GM12878 (cell line): ENCODE data around the gene DNAH3. TPM values are rescaled to one million over a fixed set of nuclear protein-coding genes. Genes with fewer than 3 reads are reported as not detected.
A peak's percentile ranks its signal among the peaks of the same experiment; 100 is the strongest.
"Not testable (repeated sequence)": the region's sequence is repeated elsewhere in the genome, so short reads cannot be mapped to it uniquely, and the experiment has no call there.

ENCODE experiments used
- ATAC-seq: fragments of 200-7000 bp; cut with Tn5 transposase; 3 replicates; pipeline ENCODE4 v1.9.1; 2020; ENCODE audit warnings: mild to moderate bottlenecking, moderate library complexity
- BruUV-seq: library from RNA; stranded (reverse); fragments of 400-500 nt; replicated peaks from 2 replicates; lab custom pipeline; 2021; lab: Mats Ljungman, UMichigan
- CTCF ChIA-PET: fragments of 300-600 bp; sonication (Branson Sonifier 250); formaldehyde crosslinking; extraction: SDS; loops from one replicate; lab custom pipeline; 2021; ENCODE audit warnings: inconsistent platforms; lab: Yijun Ruan, JAX
- POLR2A ChIA-PET: fragments of 350-600 bp; formaldehyde crosslinking; extraction: SDS; loops from one replicate; lab custom pipeline; 2021; ENCODE audit warnings: inconsistent platforms; lab: Charles Lee
- RAD21 ChIA-PET: fragments of 300-600 bp; sonication (Branson Sonifier 250); formaldehyde crosslinking; loops from one replicate; lab custom pipeline; 2023; ENCODE audit warnings: antibody characterized with exemption; ENCODE audit not compliant: unreplicated experiment; lab: Charles Lee
- SMC1A ChIA-PET: fragments of 300-600 bp; sonication (Branson Sonifier 250); formaldehyde crosslinking; loops from one replicate; lab custom pipeline; 2023; ENCODE audit not compliant: unreplicated experiment, uncharacterized antibody; lab: Charles Lee
- DNase-seq: peaks from one replicate; pipeline ENCODE4 v3.0.0-alpha.2; 2011; ENCODE audit warnings: low read depth, low spot score
- FAIRE-seq: peaks from 3 replicates; lab custom pipeline; 2011; peaks lifted over from hg19 to GRCh38; lab: Jason Lieb, UNC
- H2AFZ ChIP-seq: 2 replicates; pipeline ENCODE4 v1.6.0; 2011; ENCODE audit warnings: low read depth, low read length, control low read depth; ENCODE audit not compliant: control insufficient read depth
- H3K27ac ChIP-seq: 2 replicates; pipeline ENCODE4 v1.5.1; 2011; ENCODE audit warnings: control low read depth; ENCODE audit not compliant: control insufficient read depth, insufficient read depth
- H3K27me3 ChIP-seq, 2 experiments: replicated peaks in 1 of 2; 2 replicates each; pipeline versions ENCODE4 v1.6.0 to v1.6.1; 2011; ENCODE audit warnings: low read length in 1 of 2; ENCODE audit not compliant: control insufficient read depth in 2 of 2, insufficient read depth in 2 of 2
- H3K36me3 ChIP-seq, 2 experiments: 2 replicates each; pipeline ENCODE4 v1.5.1; 2011; ENCODE audit warnings: low read length in 1 of 2; ENCODE audit not compliant: control insufficient read depth in 2 of 2, insufficient read depth in 2 of 2
- H3K4me1 ChIP-seq: 2 replicates; pipeline ENCODE4 v1.6.1; 2011; ENCODE audit warnings: mild to moderate bottlenecking, low read length, moderate library complexity, mixed read lengths; ENCODE audit not compliant: control insufficient read depth, insufficient read depth
- H3K4me2 ChIP-seq: 2 replicates; pipeline ENCODE4 v1.6.0; 2011; ENCODE audit warnings: control low read depth; ENCODE audit not compliant: control insufficient read depth, insufficient read depth
- H3K4me3 ChIP-seq: fragments of 200-600 bp; sonication (generic); 2 replicates; pipeline ENCODE4 v1.5.1; 2016
- H3K79me2 ChIP-seq: 2 replicates; pipeline ENCODE4 v1.6.0; 2011; ENCODE audit warnings: low read length; ENCODE audit not compliant: control insufficient read depth, insufficient read depth
- H3K9ac ChIP-seq: 2 replicates; pipeline ENCODE4 v1.8.0; 2011; ENCODE audit warnings: low read length, control low read depth, mixed read lengths; ENCODE audit not compliant: control insufficient read depth, insufficient read depth
- H3K9me3 ChIP-seq: replicated peaks from 3 replicates; pipeline ENCODE4 v1.5.1; 2011; ENCODE audit warnings: mild to moderate bottlenecking, low read length; ENCODE audit not compliant: control insufficient read depth, insufficient read depth
- H4K20me1 ChIP-seq: 2 replicates; pipeline ENCODE4 v1.6.0; 2011; ENCODE audit not compliant: control insufficient read depth, insufficient read depth
- NFYB ChIP-seq: IDR thresholded peaks from 2 replicates; pipeline ENCODE4 v1.6.1; 2011; ENCODE audit warnings: low read depth, mild to moderate bottlenecking, low read length, improper control_type of control experiment, moderate library complexity; ENCODE audit not compliant: insufficient read depth
- WGBS: methylation state at CpG from one replicate; pipeline ENCODE4 v1.1.6; 2016; ENCODE audit warnings: low lambda C conversion rate; ENCODE audit not compliant: insufficient replicate concordance, insufficient coverage; ENCODE audit errors: missing lambda C conversion rate; 5-methylcytosine and 5-hydroxymethylcytosine counted together
- in situ Hi-C: fragments of 300-500 bp; cut with MboI; formaldehyde crosslinking; loops from 9 replicates; pipeline ENCODE4 v1.14.3; 2018; ENCODE audit warnings: mixed read lengths
- intact Hi-C: fragments of 100-400 bp; cut with micrococcal nuclease; formaldehyde crosslinking; loops from one replicate; pipeline ENCODE4 v1.14.2; 2022; ENCODE audit not compliant: unreplicated experiment
- polyA plus RNA-seq, 11 experiments: library from polyadenylated mRNA; depleted of rRNA in 4 of 11; unstranded in 6 of 11; stranded (reverse) in 5 of 11; fragments of >200 nt; fragmentation: Nextera tagmentation in 4 of 11; fragmentation: Illumina TruSeq in 1 of 11; extraction: Ambion mirVana in 4 of 11; extraction: Trizol in 1 of 11; gene quantifications; 1 replicate in 1 of 11; 2 replicates in 10 of 11; pipeline versions ENCODE4 v1.2.1 to v1.2.3, GENCODE V29; 2011 to 2016; ENCODE audit warnings: inconsistent platforms in 2 of 11, missing spikeins in 2 of 11, low read depth in 1 of 11
- total RNA-seq, 4 experiments: library from RNA; depleted of rRNA in 3 of 4; stranded (reverse); fragments of >200 nt in 3 of 4; fragmentation: Illumina TruSeq in 1 of 4; extraction: Trizol in 1 of 4; gene quantifications; 2 replicates each; pipeline versions ENCODE4 v1.2.1 to v1.2.3, GENCODE V29; 2013 to 2021

The DNAH3 gene
- total and polyA plus RNA-seq, 10 of the 15 experiments (the other 5 are each of a cell fraction or from before 2014, with no cell fraction given) = under 0.01 to 0.04 (median 0.04) TPM; not detected in 5

DNA sequence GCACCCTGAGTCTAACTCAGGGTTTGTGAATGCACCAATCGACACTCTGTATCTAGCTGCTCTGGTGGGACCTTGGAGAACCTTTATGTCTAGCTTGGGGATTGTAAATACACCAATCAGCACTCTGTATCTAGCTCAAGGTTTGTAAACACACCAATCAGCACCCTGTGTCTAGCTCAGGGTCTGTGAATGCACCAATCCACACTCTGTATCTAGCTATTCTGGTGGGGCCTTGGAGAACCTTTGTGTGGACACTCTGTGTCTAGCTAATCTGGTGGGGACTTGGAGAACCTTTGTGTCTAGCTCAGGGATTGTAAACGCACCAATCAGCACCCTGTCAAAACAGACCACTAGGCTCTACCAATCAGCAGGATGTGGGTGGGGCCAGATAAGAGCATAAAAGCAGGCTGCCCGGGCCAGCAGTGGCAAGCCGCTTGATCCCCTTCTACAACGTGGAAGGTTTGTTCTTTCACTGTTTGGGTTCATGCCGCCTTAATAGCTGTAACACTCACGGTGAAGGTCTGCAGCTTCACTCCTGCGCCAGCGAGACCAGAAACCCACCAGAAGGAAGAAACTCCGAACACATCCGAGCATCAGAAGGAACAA lies 2.6 kb upstream of the DNAH3 start:
- intact Hi-C loops, H3K4me2 ChIP-seq, H3K79me2 ChIP-seq, H2AFZ ChIP-seq, H3K9ac ChIP-seq, H3K27ac ChIP-seq, BruUV-seq, ATAC-seq, H3K36me3 ChIP-seq, H3K4me1 ChIP-seq, H3K4me3 ChIP-seq, DNase-seq, H3K27me3 ChIP-seq, H4K20me1 ChIP-seq, POLR2A ChIA-PET, H3K9me3 ChIP-seq, FAIRE-seq: not testable (repeated sequence)
- SMC1A ChIA-PET = interaction anchor here (1.3 kb wide), 1 partner anchor 16 kb away, joined by 3 read pairs; no protein-coding TSS in a partner anchor
- CTCF ChIA-PET = interaction anchor here (0.7 to 1.3 kb wide), 2 partner anchors 33 to 401 kb away, joined by 3 to 4 read pairs; no protein-coding TSS in a partner anchor
- TF ChIP-seq NFYB = 0 out of 2 replicates have a peak, but pooled peaks have one; percentile 28
- in situ Hi-C loops = loop anchor here (10.0 kb wide), 1 partner anchor 1172 kb away; no protein-coding TSS in a partner anchor
- 78% methylated on average over 11 of the region's 11 CpGs for WGBS
- RAD21 ChIA-PET = interaction anchor here (1.3 to 1.4 kb wide), 2 partner anchors 33 to 147 kb away, joined by 3 to 4 read pairs; no protein-coding TSS in a partner anchor

DNA sequence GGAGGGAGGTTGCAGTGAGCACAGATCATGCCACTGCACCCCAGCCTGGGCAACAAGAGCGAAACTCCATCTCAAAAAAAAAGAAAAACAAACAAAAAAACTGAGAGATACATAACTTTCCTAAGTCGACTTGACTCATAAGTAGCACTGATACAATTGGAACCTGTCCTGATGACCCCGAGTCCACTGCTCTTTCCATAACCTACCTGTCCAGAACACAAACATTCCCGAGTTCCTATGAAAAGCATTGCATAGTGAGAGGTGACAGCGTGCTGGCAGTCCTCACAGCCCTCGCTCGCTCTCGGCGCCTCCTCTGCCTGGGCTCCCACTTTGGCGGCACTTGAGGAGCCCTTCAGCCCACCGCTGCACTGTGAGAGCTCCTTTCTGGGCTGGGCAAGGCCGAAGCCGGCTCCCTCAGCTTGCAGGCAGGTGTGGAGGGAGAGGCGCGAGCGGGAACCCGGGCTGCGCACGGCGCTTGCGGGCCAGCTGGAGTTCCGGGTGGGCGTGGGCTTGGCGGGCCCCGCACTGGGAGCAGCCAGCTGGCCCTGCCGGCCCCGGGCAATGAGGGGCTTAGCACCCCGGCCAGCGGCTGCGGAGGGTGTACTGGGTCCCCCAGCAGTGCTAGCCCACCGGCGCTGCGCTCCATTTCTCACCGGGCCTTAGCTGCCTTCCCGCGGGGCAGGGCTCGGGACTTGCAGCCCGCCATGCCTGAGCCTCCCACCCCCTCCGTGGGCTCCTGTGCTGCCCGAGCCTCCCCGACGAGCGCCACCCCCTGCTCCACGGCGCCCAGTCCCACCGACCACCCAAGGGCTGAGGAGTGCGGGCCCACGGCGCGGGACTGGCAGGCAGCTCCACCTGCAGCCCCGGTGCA lies 1.7 kb upstream of the DNAH3 start:
- FAIRE-seq, H3K9ac ChIP-seq, H3K79me2 ChIP-seq, H3K4me3 ChIP-seq, H4K20me1 ChIP-seq, SMC1A ChIA-PET, H3K4me2 ChIP-seq, DNase-seq, BruUV-seq, H3K9me3 ChIP-seq, H3K36me3 ChIP-seq, CTCF ChIA-PET, H3K27ac ChIP-seq, H3K27me3 ChIP-seq, H3K4me1 ChIP-seq, ATAC-seq, H2AFZ ChIP-seq, intact Hi-C loops: not testable (repeated sequence)
- in situ Hi-C loops = loop anchor here (10.0 kb wide), 1 partner anchor 1172 kb away; no protein-coding TSS in a partner anchor
- 78% methylated on average over 40 of the region's 51 CpGs for WGBS
- ChIA-PET RAD21 (interaction anchor here (1.3 kb wide), 1 partner anchor 148 kb away, joined by 4 read pairs; no protein-coding TSS in a partner anchor), POLR2A (interaction anchor here (0.6 kb wide), 1 partner anchor 10 kb away, joined by 3 read pairs; no protein-coding TSS in a partner anchor)
